ENCODE measurements around the gene IFIT3. TPM values are rescaled to one million over a fixed set of nuclear protein-coding genes. Genes with fewer than 3 reads are reported as not detected.

Gene IFIT3
- total RNA-seq, 4 donors from 2014 or later: 9.2 to 58.5 (median 17.2) TPM

- ATAC-seq (ENCODE audit: low FRiP score) (no peak), DNase-seq (ENCODE audit: low spot score) (no peak)
- TF ChIP-seq CTCF (IDR thresholded peaks at IDR 0.05): no peak
Observed at GRCh38 chr10:89363729-89364442, 36.1 kb downstream of the IFIT3 start.

GRCh38 chr10:89364531-89364930, 36.7 kb downstream of the IFIT3 start:
- TF ChIP-seq CTCF (IDR thresholded peaks at IDR 0.05): no peak
- no peak for ATAC-seq (ENCODE audit: low FRiP score)
- no peak for DNase-seq (ENCODE audit: low spot score)

DNA sequence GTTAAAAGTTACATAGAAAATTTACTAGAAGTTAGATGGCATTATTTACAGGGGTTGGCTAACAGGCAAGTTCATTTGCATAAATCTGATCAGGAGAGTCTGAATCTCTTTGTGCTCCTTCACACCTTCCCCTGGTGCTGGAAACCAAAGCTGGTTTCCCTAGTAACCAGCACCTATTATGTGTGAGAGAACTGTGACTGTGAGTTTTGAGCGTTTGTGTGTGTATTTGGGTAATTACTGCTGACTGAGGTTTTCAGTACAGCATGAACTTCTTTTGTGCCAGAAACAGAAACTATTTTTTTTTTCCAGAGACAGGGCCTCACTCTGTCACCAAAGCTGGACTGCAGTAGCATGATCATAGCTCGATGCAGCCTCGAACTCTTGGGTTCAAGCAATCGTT, 39.7 kb downstream of the IFIT3 start:
- no peak for ATAC-seq (ENCODE audit: low FRiP score)
- DNase-seq (ENCODE audit: low spot score): no peak
- TF ChIP-seq CTCF (IDR thresholded peaks at IDR 0.05): no peak

DNA sequence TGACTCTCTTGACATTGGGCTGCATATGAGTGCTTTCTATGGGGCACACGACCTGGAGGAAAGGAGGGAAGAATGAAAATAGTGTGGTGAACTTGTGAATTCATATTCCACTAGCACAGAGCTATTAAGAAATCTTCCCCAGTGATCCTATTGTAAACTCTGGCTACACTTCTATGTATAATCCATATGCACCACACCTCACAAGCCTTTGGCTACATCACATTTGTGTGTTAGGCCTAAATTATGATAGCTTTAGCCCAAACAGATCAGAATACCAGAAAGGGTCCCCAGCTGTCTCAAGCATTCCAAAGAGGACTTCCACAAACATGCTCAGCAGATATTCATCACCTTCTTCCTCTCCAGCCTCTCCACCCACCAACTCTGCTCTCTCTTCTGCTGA, 40.3 kb downstream of the IFIT3 start:
- TF ChIP-seq CTCF (IDR thresholded peaks at IDR 0.05): no peak
- ATAC-seq (ENCODE audit: low FRiP score) (no peak), DNase-seq (ENCODE audit: low spot score) (no peak)

GRCh38 chr10:89369156-89370105, 41.6 kb downstream of the IFIT3 start:
- TF ChIP-seq CTCF (IDR thresholded peaks at IDR 0.05): no peak
- DNase-seq (ENCODE audit: low spot score) (no peak), ATAC-seq (ENCODE audit: low FRiP score) (peak; percentile 75)

GRCh38 chr10:89371079-89371478, 43.3 kb downstream of the IFIT3 start:
- DNase-seq (ENCODE audit: low spot score) (no peak), ATAC-seq (ENCODE audit: low FRiP score) (no peak)
- no peak for TF ChIP-seq CTCF (IDR thresholded peaks at IDR 0.05)

All from omental fat pad (tissue), 4 donors.